T-helper 1 cell (primary cell): ENCODE data around the gene GPC6.

Experiments used
- DNase-seq, 5 donors: peaks; one replicate each; pipeline ENCODE4 v3.0.0-alpha.2; 2012 to 2020

The GPC6 gene

GRCh38 chr13:93872786-93873347 is 646.3 kb downstream of the GPC6 start:
- DNase-seq, result no peak

GRCh38 chr13:93875547-93875946 is 648.9 kb downstream of the GPC6 start:
- DNase-seq, result no peak

GRCh38 chr13:93876236-93876635 is 649.6 kb downstream of the GPC6 start:
- no peak for DNase-seq

GRCh38 chr13:93878675-93879074 is 652.1 kb downstream of the GPC6 start:
- no peak for DNase-seq

- DNase-seq, result no peak
Measured at GRCh38 chr13:93881411-93881810, 654.8 kb downstream of the GPC6 start.

GRCh38 chr13:93882086-93882651 is 655.6 kb downstream of the GPC6 start:
- no peak for DNase-seq

GRCh38 chr13:93889430-93889951 is 662.9 kb downstream of the GPC6 start:
- no peak for DNase-seq

- DNase-seq, result no peak
Measured at GRCh38 chr13:93899981-93900380, 673.4 kb downstream of the GPC6 start.

- no peak for DNase-seq
Measured at GRCh38 chr13:93900731-93901130, 674.1 kb downstream of the GPC6 start.

- no peak for DNase-seq
Measured at GRCh38 chr13:93903909-93904308, 677.3 kb downstream of the GPC6 start.

- no peak for DNase-seq
Measured at GRCh38 chr13:93915269-93915809, 688.7 kb downstream of the GPC6 start.

GRCh38 chr13:93922063-93922855 is 695.7 kb downstream of the GPC6 start:
- DNase-seq, result no peak

GRCh38 chr13:93925990-93926389 is 699.4 kb downstream of the GPC6 start:
- no peak for DNase-seq

GRCh38 chr13:93926425-93926824 is 699.8 kb downstream of the GPC6 start:
- DNase-seq, result no peak

- DNase-seq, result no peak
Measured at GRCh38 chr13:93927431-93927830, 700.8 kb downstream of the GPC6 start.

GRCh38 chr13:93932901-93933300 is 706.3 kb downstream of the GPC6 start:
- no peak for DNase-seq

GRCh38 chr13:93936901-93937300 is 710.3 kb downstream of the GPC6 start:
- no peak for DNase-seq

- no peak for DNase-seq
Measured at GRCh38 chr13:93941444-93941843, 714.8 kb downstream of the GPC6 start.

GRCh38 chr13:93942016-93942415 is 715.4 kb downstream of the GPC6 start:
- no peak for DNase-seq

- DNase-seq, result no peak
Measured at GRCh38 chr13:93945621-93946020, 719.0 kb downstream of the GPC6 start.

- DNase-seq, result no peak
Measured at GRCh38 chr13:93946994-93947393, 720.4 kb downstream of the GPC6 start.

- DNase-seq, result no peak
Measured at GRCh38 chr13:93947651-93948050, 721.0 kb downstream of the GPC6 start.

- no peak for DNase-seq
Measured at GRCh38 chr13:93948162-93948922, 721.7 kb downstream of the GPC6 start.
